ENCODE data around the gene PHF2.

PHF2 gene

GRCh38 chr9:93630806-93631411, 54.5 kb downstream of the PHF2 start:
- DNase-seq (ENCODE audit: low read depth in 2 of 2) = no peak

- no peak for DNase-seq (ENCODE audit: low read depth in 2 of 2)
These were observed 57.3 kb downstream of the PHF2 start for GRCh38 chr9:93633492-93634221.

- DNase-seq (ENCODE audit: low read depth in 2 of 2) = no peak
These were observed 58.2 kb downstream of the PHF2 start for GRCh38 chr9:93634311-93635185.

GRCh38 chr9:93635186-93636107, 59.1 kb downstream of the PHF2 start:
- DNase-seq (ENCODE audit: low read depth in 2 of 2) = no peak

GRCh38 chr9:93636172-93636661, 59.8 kb downstream of the PHF2 start:
- DNase-seq (ENCODE audit: low read depth in 2 of 2) = no peak

GRCh38 chr9:93636667-93637066, 60.3 kb downstream of the PHF2 start:
- DNase-seq (ENCODE audit: low read depth in 2 of 2) = no peak

GRCh38 chr9:93637886-93638285, 61.5 kb downstream of the PHF2 start:
- DNase-seq (ENCODE audit: low read depth in 2 of 2) = no peak

- no peak for DNase-seq (ENCODE audit: low read depth in 2 of 2)
These were observed 63.6 kb downstream of the PHF2 start for GRCh38 chr9:93640027-93640426.

GRCh38 chr9:93642961-93643360, 66.6 kb downstream of the PHF2 start:
- no peak for DNase-seq (ENCODE audit: low read depth in 2 of 2)

GRCh38 chr9:93644397-93645088, 68.2 kb downstream of the PHF2 start:
- no peak for DNase-seq (ENCODE audit: low read depth in 2 of 2)

GRCh38 chr9:93645149-93645889, 68.9 kb downstream of the PHF2 start:
- no peak for DNase-seq (ENCODE audit: low read depth in 2 of 2)

GRCh38 chr9:93645921-93646639, 69.7 kb downstream of the PHF2 start:
- DNase-seq (ENCODE audit: low read depth in 2 of 2) = no peak

GRCh38 chr9:93646640-93647178, 70.3 kb downstream of the PHF2 start:
- DNase-seq (ENCODE audit: low read depth in 2 of 2) = no peak

- no peak for DNase-seq (ENCODE audit: low read depth in 2 of 2)
These were observed 71.8 kb downstream of the PHF2 start for GRCh38 chr9:93648181-93648580.

GRCh38 chr9:93648836-93649235, 72.5 kb downstream of the PHF2 start:
- DNase-seq (ENCODE audit: low read depth in 2 of 2) = no peak

- DNase-seq (ENCODE audit: low read depth in 2 of 2) = no peak
These were observed 73.4 kb downstream of the PHF2 start for GRCh38 chr9:93649610-93650261.

GRCh38 chr9:93650448-93650847, 74.1 kb downstream of the PHF2 start:
- DNase-seq (ENCODE audit: low read depth in 2 of 2) = no peak

- DNase-seq (ENCODE audit: low read depth in 2 of 2) = no peak
These were observed 75.2 kb downstream of the PHF2 start for GRCh38 chr9:93651521-93651950.
